ENCODE data around the gene HHAT. TPM values are rescaled to one million over a fixed set of nuclear protein-coding genes. Genes with fewer than 3 reads are reported as not detected.

The HHAT gene
- total and polyA plus RNA-seq, 2 donors (not counting 3 experiments of a cell fraction or from before 2014, with no cell fraction given), result 2.4 to 4.3 TPM

DNA sequence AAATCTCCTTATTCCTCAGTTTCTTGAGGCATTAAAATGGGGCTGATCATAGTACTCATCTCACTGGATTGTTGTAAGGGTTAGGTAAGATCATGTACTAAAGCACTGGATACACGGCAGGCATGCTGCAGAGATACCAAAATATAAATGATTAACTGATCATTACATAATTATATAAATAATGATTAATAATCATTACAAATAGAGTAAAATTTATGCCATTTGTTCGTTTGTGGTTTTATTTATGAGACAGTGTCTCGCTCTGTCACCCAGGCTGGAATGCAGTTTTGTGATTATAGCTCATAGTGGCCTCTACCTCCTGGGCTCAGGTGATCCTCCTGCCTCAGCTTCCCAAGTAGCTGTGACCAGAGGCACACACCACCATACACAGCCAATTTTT, 140.7 kb downstream of the HHAT start:
- Histone ChIP-seq H4K20me1 (replicated peaks; ENCODE audit: control insufficient read depth, extremely low read depth, insufficient read depth, low read length) (no peaks in the 10 kb centered on the region), H2AFZ (ENCODE audit: low read depth, low read length) (no peak overlapping the region), H3K36me3 (ENCODE audit: control insufficient read depth in 2 of 2, extremely low read depth in 1 of 2, insufficient read depth in 2 of 2, low read length in 2 of 2) (no peaks in the 10 kb centered on the region), H3K4me3 (replicated peaks in 1 of 3; ENCODE audit: insufficient read depth in 1 of 3, low read depth in 1 of 3, low read length in 3 of 3) (no peak overlapping the region), H3K27ac (ENCODE audit: insufficient read depth, low read depth, low read length) (no peak overlapping the region), H3K27me3 (ENCODE audit: control insufficient read depth in 2 of 2, insufficient read depth in 2 of 2, low read length in 2 of 2) (no peaks in the 10 kb centered on the region), H3K9me3 (replicated peaks; ENCODE audit: control insufficient read depth, insufficient read depth, low read length) (no peaks in the 10 kb centered on the region), H3K79me2 (ENCODE audit: control insufficient read depth, insufficient read depth, low read length) (no peaks in the 10 kb centered on the region), H3K9me1 (replicated peaks; ENCODE audit: control insufficient read depth, extremely low read depth, insufficient read depth, low read length) (no peaks in the 10 kb centered on the region), H3K4me1 (ENCODE audit: control insufficient read depth, extremely low read depth, insufficient read depth, low read length) (no peaks in the 10 kb centered on the region), H3K4me2 (ENCODE audit: insufficient read depth, low read length) (no peak overlapping the region), H3K9ac (replicated peaks; ENCODE audit: extremely low read depth, insufficient read depth, low read length) (no peak overlapping the region)
- ChIA-PET POLR2A (no interaction called here), CTCF (no interaction called here)
- FAIRE-seq (no peak), DNase-seq (ENCODE audit: low read depth, low spot score) (no peak)
- TF ChIP-seq FOS (IDR thresholded peaks at IDR 0.05; ENCODE audit: borderline replicate concordance, insufficient read depth, low read length) (no peak), MYC (IDR thresholded peaks at IDR 0.05; ENCODE audit: low read depth, low read length) (no peak), EZH2 (IDR thresholded peaks at IDR 0.05; ENCODE audit: borderline replicate concordance, low read depth, low read length, severe bottlenecking) (no peak), POLR2AphosphoS5 (IDR thresholded peaks at IDR 0.05; ENCODE audit: insufficient read depth, low read depth, low read length) (no peak), POLR2A (IDR thresholded peaks at IDR 0.05; ENCODE audit: low read depth, low read length) (no peak), JUN (IDR thresholded peaks at IDR 0.05; ENCODE audit: borderline replicate concordance, insufficient read depth, insufficient read length, low read depth) (no peak), GATA2 (IDR thresholded peaks at IDR 0.05; ENCODE audit: insufficient read depth, insufficient read length, low read depth, low read length) (no peak)
- TF ChIP-seq, protein P1, sequence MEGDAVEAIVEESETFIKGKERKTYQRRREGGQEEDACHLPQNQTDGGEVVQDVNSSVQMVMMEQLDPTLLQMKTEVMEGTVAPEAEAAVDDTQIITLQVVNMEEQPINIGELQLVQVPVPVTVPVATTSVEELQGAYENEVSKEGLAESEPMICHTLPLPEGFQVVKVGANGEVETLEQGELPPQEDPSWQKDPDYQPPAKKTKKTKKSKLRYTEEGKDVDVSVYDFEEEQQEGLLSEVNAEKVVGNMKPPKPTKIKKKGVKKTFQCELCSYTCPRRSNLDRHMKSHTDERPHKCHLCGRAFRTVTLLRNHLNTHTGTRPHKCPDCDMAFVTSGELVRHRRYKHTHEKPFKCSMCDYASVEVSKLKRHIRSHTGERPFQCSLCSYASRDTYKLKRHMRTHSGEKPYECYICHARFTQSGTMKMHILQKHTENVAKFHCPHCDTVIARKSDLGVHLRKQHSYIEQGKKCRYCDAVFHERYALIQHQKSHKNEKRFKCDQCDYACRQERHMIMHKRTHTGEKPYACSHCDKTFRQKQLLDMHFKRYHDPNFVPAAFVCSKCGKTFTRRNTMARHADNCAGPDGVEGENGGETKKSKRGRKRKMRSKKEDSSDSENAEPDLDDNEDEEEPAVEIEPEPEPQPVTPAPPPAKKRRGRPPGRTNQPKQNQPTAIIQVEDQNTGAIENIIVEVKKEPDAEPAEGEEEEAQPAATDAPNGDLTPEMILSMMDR (IDR thresholded peaks at IDR 0.05; ENCODE audit: extremely low read depth in 1 of 2, insufficient read depth in 1 of 2, low read depth in 1 of 2, low read length in 2 of 2), result no peak
- TF ChIP-seq, protein P2, sequence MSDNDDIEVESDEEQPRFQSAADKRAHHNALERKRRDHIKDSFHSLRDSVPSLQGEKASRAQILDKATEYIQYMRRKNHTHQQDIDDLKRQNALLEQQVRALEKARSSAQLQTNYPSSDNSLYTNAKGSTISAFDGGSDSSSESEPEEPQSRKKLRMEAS (IDR thresholded peaks at IDR 0.05; ENCODE audit: insufficient read depth, insufficient read length), result no peak
- BruUV-seq (replicated peaks), result no TSS peak
- dilution Hi-C loops (cut with MboI; ENCODE audit: extremely low pct_ligation_motif_present, low sequenced_read_pairs) (no loop called here), intact Hi-C loops (cut with micrococcal nuclease) (no loop called here)
